Neural cell (in vitro differentiated cells): ENCODE results near the gene RAPGEF3. TPM values are rescaled to one million over a fixed set of nuclear protein-coding genes. Genes with fewer than 3 reads are reported as not detected.

Experiments
- H2AFZ ChIP-seq: fragments of 200-600, 300-800 bp; sonication (generic), shearing (Covaris generic); 2 replicates; pipeline ENCODE4 v1.6.0; 2014; ENCODE audit warnings: low read depth, mild to moderate bottlenecking, antibody characterized with exemption, low read length, moderate library complexity
- H3F3A ChIP-seq: fragments of 200-600 bp; shearing (Covaris generic); 2 replicates; pipeline ENCODE4 v1.6.1; 2016; ENCODE audit warnings: mild to moderate bottlenecking, moderate library complexity, mixed read lengths, antibody characterized with exemption, low read length; ENCODE audit not compliant: insufficient read depth, poor library complexity, severe bottlenecking
- H3K27ac ChIP-seq: fragments of 200-600, 300-800 bp; sonication (generic), shearing (Covaris generic); 2 replicates; pipeline ENCODE4 v1.5.1; 2014; ENCODE audit warnings: mild to moderate bottlenecking, low read length, moderate library complexity
- H3K27me3 ChIP-seq: fragments of 300-800, 200-600 bp; sonication (generic), shearing (Covaris generic); 2 replicates; pipeline ENCODE4 v1.6.0; 2014; ENCODE audit warnings: mild to moderate bottlenecking, low read depth, low read length, moderate library complexity; ENCODE audit not compliant: insufficient read depth
- H3K36me3 ChIP-seq: fragments of 300-800, 200-600 bp; sonication (generic), shearing (Covaris generic); 2 replicates; pipeline ENCODE4 v1.5.1; 2014; ENCODE audit warnings: mild to moderate bottlenecking, antibody characterized with exemption, low read length, moderate library complexity; ENCODE audit not compliant: insufficient read depth
- H3K4me2 ChIP-seq: fragments of 300-800, 200-600 bp; sonication (generic), shearing (Covaris generic); 2 replicates; pipeline ENCODE4 v1.6.0; 2014; ENCODE audit warnings: mild to moderate bottlenecking, low read length
- H3K4me3 ChIP-seq: fragments of 300-800, 200-600 bp; sonication (generic), shearing (Covaris generic); 2 replicates; pipeline ENCODE4 v1.5.1; 2014; ENCODE audit warnings: mild to moderate bottlenecking, low read length, moderate library complexity
- H3K79me2 ChIP-seq: fragments of 200-600 bp; shearing (Covaris generic); replicated peaks from 2 replicates; pipeline ENCODE4 v1.6.0; 2014; ENCODE audit warnings: mild to moderate bottlenecking, low read length, moderate library complexity; ENCODE audit not compliant: insufficient read depth
- H3K9ac ChIP-seq: fragments of 300-800, 200-600 bp; sonication (generic), shearing (Covaris generic); 2 replicates; pipeline ENCODE4 v1.6.1; 2016; ENCODE audit warnings: mild to moderate bottlenecking, low read length, mixed read lengths
- H3K9me2 ChIP-seq: fragments of 200-600 bp; shearing (Covaris generic); 2 replicates; pipeline ENCODE4 v1.6.1; 2016; ENCODE audit warnings: mild to moderate bottlenecking, low read length, mixed read lengths; ENCODE audit not compliant: insufficient read depth
- H3K9me3 ChIP-seq: fragments of 200-600, 300-800 bp; sonication (generic), shearing (Covaris generic); 2 replicates; pipeline ENCODE4 v1.6.1; 2016; ENCODE audit warnings: mild to moderate bottlenecking, mixed run types, low read length, moderate library complexity, mixed read lengths
- H4K20me1 ChIP-seq: fragments of 200-600 bp; shearing (Covaris generic); 2 replicates; pipeline ENCODE4 v1.6.1; 2016; ENCODE audit warnings: mild to moderate bottlenecking, mixed run types; ENCODE audit not compliant: insufficient read depth
- CTCF ChIP-seq: fragments of 450-650 bp; IDR thresholded peaks from 2 replicates; pipeline ENCODE4 v1.5.1; 2014; ENCODE audit warnings: antibody characterized with exemption, mild to moderate bottlenecking, moderate library complexity; ENCODE audit not compliant: poor library complexity, severe bottlenecking
- EP300 ChIP-seq: fragments of 450-650 bp; conservative IDR thresholded peaks from 2 replicates; pipeline ENCODE4 v1.6.1; 2014; ENCODE audit warnings: antibody characterized with exemption, mild to moderate bottlenecking, moderate library complexity; ENCODE audit not compliant: poor library complexity, severe bottlenecking
- EZH2 ChIP-seq: fragments of 200-600, 300-800 bp; shearing (Covaris generic), sonication (generic); IDR thresholded peaks from 2 replicates; pipeline ENCODE4 v1.6.1; 2014; ENCODE audit warnings: antibody characterized with exemption, low read length, borderline replicate concordance, mild to moderate bottlenecking; ENCODE audit not compliant: insufficient read depth, poor library complexity, severe bottlenecking
- MXI1 ChIP-seq: fragments of 450-650 bp; conservative IDR thresholded peaks from 2 replicates; pipeline ENCODE4 v1.6.1; 2014; ENCODE audit warnings: antibody characterized with exemption, mild to moderate bottlenecking; ENCODE audit not compliant: poor library complexity, severe bottlenecking
- POLR2AphosphoS5 ChIP-seq: IDR thresholded peaks from 2 replicates; pipeline ENCODE4 v1.6.1; 2012
- RAD21 ChIP-seq: fragments of 450-650 bp; conservative IDR thresholded peaks from 2 replicates; pipeline ENCODE4 v1.6.1; 2014; ENCODE audit warnings: antibody characterized with exemption, mild to moderate bottlenecking, moderate library complexity
- REST ChIP-seq: IDR thresholded peaks from 2 replicates; pipeline ENCODE4 v1.6.1; 2012; ENCODE audit warnings: borderline replicate concordance
- SMC3 ChIP-seq: fragments of 450-650 bp; conservative IDR thresholded peaks from 2 replicates; pipeline ENCODE4 v1.6.1; 2014; ENCODE audit warnings: antibody characterized with exemption, mild to moderate bottlenecking, moderate library complexity; ENCODE audit not compliant: poor library complexity
- TAF1 ChIP-seq: IDR thresholded peaks from 2 replicates; pipeline ENCODE4 v1.6.1; 2012; ENCODE audit warnings: low read depth
- polyA plus RNA-seq: library from polyadenylated mRNA; depleted of rRNA; stranded (reverse); fragments of >200 nt; gene quantifications from 2 replicates; pipeline ENCODE4 v1.2.3, GENCODE V29; 2014

The RAPGEF3 gene
- polyA plus RNA-seq, 1 donor from 2014 or later = 1.5 TPM

- no peaks in the 10 kb centered on the region for H3K27me3 ChIP-seq
- no peak overlapping the region for H2AFZ ChIP-seq
- no peaks in the 10 kb centered on the region for H3K36me3 ChIP-seq
- TF ChIP-seq SMC3 (no peak), EP300 (no peak), RAD21 (no peak), REST (no peak), POLR2AphosphoS5 (no peak)
- no peaks in the 10 kb centered on the region for H3F3A ChIP-seq
- H3K9me3 ChIP-seq = no peaks in the 10 kb centered on the region
- H3K79me2 ChIP-seq = peaks cover 3% of the 10 kb centered on the region
- H3K4me3 ChIP-seq = no peak overlapping the region
- no peaks in the 10 kb centered on the region for H4K20me1 ChIP-seq
- no peaks in the 10 kb centered on the region for H3K9me2 ChIP-seq
- H3K27ac ChIP-seq = no peak overlapping the region
- H3K4me2 ChIP-seq = no peak overlapping the region
- no peak overlapping the region for H3K9ac ChIP-seq
Measured at GRCh38 chr12:47801904-47802246, 43.2 kb upstream of the RAPGEF3 start.

GRCh38 chr12:47801170-47801903, 42.7 kb upstream of the RAPGEF3 start:
- Histone ChIP-seq H3K9me3 (no peaks in the 10 kb centered on the region), H3K27me3 (no peaks in the 10 kb centered on the region), H3F3A (no peaks in the 10 kb centered on the region), H3K27ac (no peak overlapping the region), H3K9me2 (no peaks in the 10 kb centered on the region), H3K4me2 (no peak overlapping the region), H3K9ac (no peak overlapping the region), H3K36me3 (no peaks in the 10 kb centered on the region), H4K20me1 (no peaks in the 10 kb centered on the region), H3K4me3 (no peak overlapping the region), H3K79me2 (peaks cover 3% of the 10 kb centered on the region), H2AFZ (no peak overlapping the region)
- no peak for TF ChIP-seq SMC3
- no peak for TF ChIP-seq EP300
- TF ChIP-seq RAD21 = no peak
- TF ChIP-seq MXI1 = no peak
- no peak for TF ChIP-seq POLR2AphosphoS5

- no peaks in the 10 kb centered on the region for H3K9me3 ChIP-seq
- H4K20me1 ChIP-seq = no peaks in the 10 kb centered on the region
- H3K4me3 ChIP-seq = no peak overlapping the region
- no peak overlapping the region for H3K4me2 ChIP-seq
- no peaks in the 10 kb centered on the region for H3K9me2 ChIP-seq
- no peaks in the 10 kb centered on the region for H3K79me2 ChIP-seq
- H3K9ac ChIP-seq = no peak overlapping the region
- no peaks in the 10 kb centered on the region for H3F3A ChIP-seq
- no peaks in the 10 kb centered on the region for H3K27me3 ChIP-seq
- H3K27ac ChIP-seq = no peak overlapping the region
- no peak overlapping the region for H2AFZ ChIP-seq
- TF ChIP-seq TAF1 = no peak
- no peak for TF ChIP-seq POLR2AphosphoS5
- no peak for TF ChIP-seq EZH2
- TF ChIP-seq REST = no peak
- TF ChIP-seq EP300 = no peak
- no peak for TF ChIP-seq SMC3
- TF ChIP-seq MXI1 = no peak
- TF ChIP-seq RAD21 = no peak
- TF ChIP-seq CTCF = no peak
- H3K36me3 ChIP-seq = no peaks in the 10 kb centered on the region
Measured at GRCh38 chr12:47800582-47800981, 41.9 kb upstream of the RAPGEF3 start.
